Prostate gland (tissue), 2 donors: ENCODE measurements around the gene PCOLCE2. TPM values are rescaled to one million over a fixed set of nuclear protein-coding genes. Genes with fewer than 3 reads are reported as not detected.

ENCODE experiments used
- DNase-seq: peaks from one replicate; pipeline ENCODE4 v3.0.0-alpha.2; 2019; ENCODE audit warnings: low spot score
- H3K27ac ChIP-seq, 2 donors: fragments of 200-600 bp; sonication (generic); 2 replicates each; pipeline ENCODE4 v1.5.1; 2017 to 2019
- H3K27me3 ChIP-seq: fragments of 200-600 bp; sonication (generic); replicated peaks from 2 replicates; pipeline ENCODE4 v1.5.1; 2019; ENCODE audit not compliant: insufficient read depth
- H3K36me3 ChIP-seq, 2 donors: fragments of 200-600 bp; sonication (generic); 1 replicate in 1 of 2; 2 replicates in 1 of 2; pipeline versions ENCODE4 v1.5.1 to v1.8.1; 2017 to 2019
- H3K4me1 ChIP-seq: fragments of 200-600 bp; sonication (generic); replicated peaks from 2 replicates; pipeline ENCODE4 v1.5.1; 2019
- H3K4me3 ChIP-seq, 2 donors: fragments of 200-600 bp; sonication (generic); 2 replicates each; pipeline ENCODE4 v1.5.1; 2017 to 2019
- H3K9me3 ChIP-seq: fragments of 200-600 bp; sonication (generic); 2 replicates; pipeline ENCODE4 v1.5.1; 2017
- POLR2A ChIP-seq: fragments of 450-650 bp; IDR thresholded peaks from one replicate; pipeline ENCODE4 v1.6.1; 2016; ENCODE audit warnings: antibody characterized with exemption, mild to moderate bottlenecking
- POLR2AphosphoS5 ChIP-seq: sonication (generic); formaldehyde crosslinking; IDR thresholded peaks from one replicate; pipeline ENCODE4 v1.6.1; 2017; ENCODE audit warnings: antibody characterized with exemption
- WGBS: methylation state at CpG from one replicate; pipeline ENCODE4 v1.1.5; 2018; 5-methylcytosine and 5-hydroxymethylcytosine counted together
- intact Hi-C: fragments of 100-400 bp; cut with DNase I; formaldehyde crosslinking; loops from one replicate; pipeline ENCODE4 v1.14.2; 2022
- total RNA-seq, 2 donors: library from RNA; depleted of rRNA; stranded (reverse); fragments of >200 nt; gene quantifications; one replicate each; pipeline ENCODE4 v1.1.0, GENCODE V29; 2016
- TF ChIP-seq, protein P1 (sequence below), 4 experiments: fragments of 200-600 bp in 2 of 4; fragments of 450-650 bp in 2 of 4; sonication (generic) in 2 of 4; IDR thresholded peaks; 1 replicate in 3 of 4; 2 replicates in 1 of 4; pipeline ENCODE4 v1.5.1; 2016 to 2019; ENCODE audit warnings: antibody characterized with exemption in 4 of 4, mild to moderate bottlenecking in 2 of 4, moderate library complexity in 2 of 4

The PCOLCE2 gene
- total RNA-seq, 2 donors from 2014 or later, result 11.0 to 14.2 TPM

DNA sequence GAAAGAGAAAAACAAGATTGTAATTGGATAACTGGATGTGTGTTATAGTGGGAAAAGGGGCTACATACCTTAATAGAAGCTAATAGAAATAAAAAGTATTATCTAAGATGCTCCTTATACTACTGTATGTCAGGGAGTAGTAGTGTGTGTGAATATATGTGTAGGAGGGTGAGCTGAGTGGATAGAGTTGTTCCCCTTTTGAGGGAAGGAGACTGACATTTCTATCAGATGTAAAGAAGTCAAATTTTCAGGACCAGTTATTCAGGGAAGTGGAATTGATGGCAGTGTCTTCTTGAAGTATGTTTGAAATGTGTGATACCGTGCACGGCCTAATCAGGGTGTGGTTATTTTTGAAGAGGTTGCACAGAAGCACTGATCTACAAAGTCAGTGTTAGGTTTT lies 49.1 kb downstream of the PCOLCE2 start:
- no peaks in the 10 kb centered on the region for H3K4me1 ChIP-seq
- intact Hi-C loops, result no loop called here
- H3K27ac ChIP-seq, result no peak overlapping the region
- no peak overlapping the region for H3K4me3 ChIP-seq
- no peak for DNase-seq
- TF ChIP-seq, protein P1, sequence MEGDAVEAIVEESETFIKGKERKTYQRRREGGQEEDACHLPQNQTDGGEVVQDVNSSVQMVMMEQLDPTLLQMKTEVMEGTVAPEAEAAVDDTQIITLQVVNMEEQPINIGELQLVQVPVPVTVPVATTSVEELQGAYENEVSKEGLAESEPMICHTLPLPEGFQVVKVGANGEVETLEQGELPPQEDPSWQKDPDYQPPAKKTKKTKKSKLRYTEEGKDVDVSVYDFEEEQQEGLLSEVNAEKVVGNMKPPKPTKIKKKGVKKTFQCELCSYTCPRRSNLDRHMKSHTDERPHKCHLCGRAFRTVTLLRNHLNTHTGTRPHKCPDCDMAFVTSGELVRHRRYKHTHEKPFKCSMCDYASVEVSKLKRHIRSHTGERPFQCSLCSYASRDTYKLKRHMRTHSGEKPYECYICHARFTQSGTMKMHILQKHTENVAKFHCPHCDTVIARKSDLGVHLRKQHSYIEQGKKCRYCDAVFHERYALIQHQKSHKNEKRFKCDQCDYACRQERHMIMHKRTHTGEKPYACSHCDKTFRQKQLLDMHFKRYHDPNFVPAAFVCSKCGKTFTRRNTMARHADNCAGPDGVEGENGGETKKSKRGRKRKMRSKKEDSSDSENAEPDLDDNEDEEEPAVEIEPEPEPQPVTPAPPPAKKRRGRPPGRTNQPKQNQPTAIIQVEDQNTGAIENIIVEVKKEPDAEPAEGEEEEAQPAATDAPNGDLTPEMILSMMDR (IDR thresholded peaks at IDR 0.05), result no peak
- no peak for TF ChIP-seq POLR2AphosphoS5
- TF ChIP-seq POLR2A, result no peak
- H3K27me3 ChIP-seq, result no peaks in the 10 kb centered on the region
- 89% methylated on average over 2 of the region's 2 CpGs for WGBS
- H3K9me3 ChIP-seq, result no peaks in the 10 kb centered on the region
- no peaks in the 10 kb centered on the region for H3K36me3 ChIP-seq

DNA sequence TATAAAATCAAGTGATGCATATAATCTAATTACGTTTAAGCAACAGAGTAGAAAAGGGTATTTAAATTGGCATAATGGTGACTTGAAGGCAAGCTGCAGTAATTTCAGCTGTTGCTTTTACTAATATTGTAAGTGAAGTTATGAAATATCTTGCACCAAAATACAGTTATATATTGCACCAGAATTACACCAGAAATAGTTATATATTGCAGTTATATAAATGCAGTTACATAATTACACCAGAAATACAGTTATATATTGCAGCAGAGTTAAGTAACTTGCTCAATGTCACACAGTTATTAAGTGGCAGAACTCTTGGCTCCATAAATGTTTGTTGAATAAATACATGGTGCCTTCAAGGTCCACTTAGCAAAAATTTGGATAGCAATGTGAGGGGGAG lies 51.4 kb downstream of the PCOLCE2 start:
- Histone ChIP-seq H3K27me3 (no peaks in the 10 kb centered on the region), H3K9me3 (no peaks in the 10 kb centered on the region), H3K4me1 (no peaks in the 10 kb centered on the region), H3K4me3 (no peak overlapping the region), H3K36me3 (no peaks in the 10 kb centered on the region), H3K27ac (no peak overlapping the region)
- intact Hi-C loops, result no loop called here
- DNase-seq, result no peak
- WGBS, result 93% methylated on average over 1 of the region's 1 CpG
- TF ChIP-seq, protein P1 (IDR thresholded peaks at IDR 0.05), result no peak
- TF ChIP-seq POLR2A (no peak), POLR2AphosphoS5 (no peak)

DNA sequence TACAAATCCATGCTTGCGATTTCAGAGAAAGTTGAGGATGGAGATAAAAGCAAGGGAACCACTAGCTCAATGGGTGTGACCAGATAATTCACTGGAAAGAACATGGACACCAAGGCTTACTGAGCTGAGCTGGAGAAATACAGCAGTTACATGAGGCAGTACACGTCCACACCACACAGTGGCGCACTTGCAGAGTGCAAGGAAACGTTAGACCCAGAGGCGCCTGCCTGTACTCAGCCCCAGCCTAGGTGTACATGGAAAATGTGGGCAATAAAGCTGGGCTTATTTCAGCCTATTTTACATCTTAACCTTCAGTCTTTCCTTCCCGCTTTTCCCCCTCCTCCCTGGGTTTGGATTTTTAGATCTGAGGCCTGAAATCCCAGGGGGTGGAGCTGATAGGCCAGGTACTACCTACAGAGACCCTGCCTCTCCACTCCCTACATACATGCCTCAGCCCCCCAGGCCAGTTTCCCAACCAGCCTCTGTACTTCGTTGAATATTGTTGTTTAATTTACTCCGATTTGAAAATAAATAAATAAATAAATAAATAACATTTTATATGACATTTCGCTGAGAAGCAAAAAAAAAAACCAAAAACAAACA lies 60.1 kb downstream of the PCOLCE2 start:
- TF ChIP-seq POLR2AphosphoS5 (no peak), POLR2A (no peak)
- TF ChIP-seq, protein P1 (IDR thresholded peaks at IDR 0.05), result peak; percentile 46 to 81 (median 70)
- Histone ChIP-seq H3K27me3 (no peaks in the 10 kb centered on the region), H3K36me3 (no peaks in the 10 kb centered on the region), H3K4me3 (no peak overlapping the region), H3K4me1 (no peaks in the 10 kb centered on the region), H3K27ac (no peak overlapping the region), H3K9me3 (no peaks in the 10 kb centered on the region)
- DNase-seq, result peak; percentile 59
- WGBS, result 21% methylated on average over 9 of the region's 9 CpGs
- intact Hi-C loops, result loop anchor here (2.0 kb wide), 1 partner anchor 160 kb away; no protein-coding TSS in a partner anchor

DNA sequence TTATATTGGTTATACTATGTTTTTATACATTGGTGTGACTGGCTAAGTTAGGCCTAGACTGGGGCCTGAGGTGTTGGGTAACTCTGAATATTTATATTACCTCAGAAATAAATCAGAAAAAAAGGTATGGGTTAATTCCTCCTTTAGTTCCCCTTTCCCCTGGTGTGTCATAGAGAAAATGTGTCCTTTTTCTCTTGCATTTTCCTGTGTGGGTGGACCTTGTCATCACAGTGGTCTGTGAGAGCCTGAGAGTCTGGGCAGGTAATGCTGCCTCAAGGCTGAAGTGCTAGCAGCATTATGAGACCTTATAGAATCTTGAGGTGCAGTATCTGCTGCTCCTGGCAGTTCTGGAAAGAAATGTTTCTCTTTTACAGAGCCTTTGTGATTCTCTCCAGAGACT lies 69.7 kb downstream of the PCOLCE2 start:
- intact Hi-C loops, result no loop called here
- no peak overlapping the region for H3K27ac ChIP-seq
- no peak for DNase-seq
- no peaks in the 10 kb centered on the region for H3K36me3 ChIP-seq
- no peaks in the 10 kb centered on the region for H3K9me3 ChIP-seq
- TF ChIP-seq POLR2A (no peak), POLR2AphosphoS5 (no peak)
- TF ChIP-seq, protein P1 (IDR thresholded peaks at IDR 0.05), result no peak
- H3K4me3 ChIP-seq, result no peak overlapping the region
- no peaks in the 10 kb centered on the region for H3K4me1 ChIP-seq
- H3K27me3 ChIP-seq, result no peaks in the 10 kb centered on the region

DNA sequence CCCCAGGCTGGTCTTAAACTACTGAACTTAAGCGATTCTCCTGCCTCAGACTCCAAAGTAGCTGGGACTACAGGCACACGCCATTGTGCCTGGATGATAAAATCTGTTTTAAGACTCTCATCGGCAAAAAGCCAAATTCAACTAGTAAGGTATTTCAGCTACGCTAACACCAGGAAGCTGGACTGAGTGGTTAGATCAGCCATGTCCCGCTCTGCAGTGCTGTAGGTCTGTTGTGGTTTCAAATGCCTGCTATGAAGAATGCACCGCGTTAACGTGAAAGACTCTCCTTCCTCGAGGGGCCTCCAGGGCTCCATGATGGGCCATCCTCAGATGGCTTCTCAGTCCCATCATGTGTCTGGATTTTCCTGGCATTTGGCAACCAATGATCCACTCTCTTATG lies 70.2 kb downstream of the PCOLCE2 start:
- H3K27ac ChIP-seq, result no peak overlapping the region
- no peaks in the 10 kb centered on the region for H3K27me3 ChIP-seq
- peak; percentile 17 for DNase-seq
- H3K36me3 ChIP-seq, result no peaks in the 10 kb centered on the region
- 50% methylated on average over 9 of the region's 9 CpGs for WGBS
- intact Hi-C loops, result no loop called here
- H3K9me3 ChIP-seq, result no peaks in the 10 kb centered on the region
- H3K4me1 ChIP-seq, result no peaks in the 10 kb centered on the region
- no peak overlapping the region for H3K4me3 ChIP-seq
- TF ChIP-seq, protein P1 (IDR thresholded peaks at IDR 0.05), result no peak
- TF ChIP-seq POLR2AphosphoS5, result no peak
- no peak for TF ChIP-seq POLR2A
